ENCODE measurements around the gene GRM4. TPM values are rescaled to one million over a fixed set of nuclear protein-coding genes. Genes with fewer than 3 reads are reported as not detected.

The GRM4 gene
- total RNA-seq, 2 donors from 2014 or later, result 4.4 TPM; not detected in 1

DNA sequence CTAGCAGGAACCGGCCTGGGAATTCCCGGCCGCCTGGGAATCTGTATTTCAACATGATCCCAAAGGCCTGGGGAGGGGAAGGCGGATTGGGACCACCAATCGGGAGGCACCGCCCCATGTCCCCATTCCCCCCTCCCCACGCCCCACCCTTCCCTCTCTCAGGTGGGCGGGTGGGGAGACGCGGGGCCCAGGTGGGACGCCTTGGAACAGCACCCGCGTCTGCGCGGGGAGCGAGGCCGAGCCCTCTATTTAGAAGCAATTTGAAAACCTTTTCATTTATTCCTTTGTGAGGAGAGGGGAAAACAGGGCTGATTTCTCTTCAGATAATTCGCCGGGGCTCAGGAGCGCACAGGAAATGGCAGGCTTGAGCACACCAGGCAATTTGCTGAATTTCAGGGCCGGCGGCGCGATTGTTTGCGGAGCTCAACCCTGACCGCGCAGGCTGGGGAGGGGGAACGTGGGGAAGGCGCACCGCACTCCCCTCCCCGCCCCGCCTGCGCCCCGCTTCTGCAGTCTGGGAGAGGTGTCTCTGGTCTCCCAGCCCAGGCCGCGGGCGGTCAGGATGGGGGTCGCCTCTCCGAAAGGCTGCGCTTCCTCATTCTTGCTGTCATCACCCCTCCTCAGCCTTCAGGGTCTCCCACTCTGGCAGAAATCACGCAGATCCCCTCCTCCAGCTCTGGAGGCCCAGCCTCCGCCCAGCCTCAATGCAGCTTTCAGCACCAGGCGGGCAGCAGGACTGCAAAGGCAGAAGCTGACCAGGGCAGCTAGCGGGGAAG lies 170.0 kb downstream of the GRM4 start:
- WGBS, result 41% methylated on average over 41 of the region's 44 CpGs
- Histone ChIP-seq H3K27ac (no peak overlapping the region), H3K27me3 (replicated peaks; ENCODE audit: insufficient read depth) (no peaks in the 10 kb centered on the region), H3K9me3 (no peaks in the 10 kb centered on the region), H3K4me1 (replicated peaks) (no peaks in the 10 kb centered on the region), H3K4me3 (no peak overlapping the region), H3K36me3 (no peaks in the 10 kb centered on the region)
- intact Hi-C loops (cut with DNase I), result no loop called here
- TF ChIP-seq, protein P1, sequence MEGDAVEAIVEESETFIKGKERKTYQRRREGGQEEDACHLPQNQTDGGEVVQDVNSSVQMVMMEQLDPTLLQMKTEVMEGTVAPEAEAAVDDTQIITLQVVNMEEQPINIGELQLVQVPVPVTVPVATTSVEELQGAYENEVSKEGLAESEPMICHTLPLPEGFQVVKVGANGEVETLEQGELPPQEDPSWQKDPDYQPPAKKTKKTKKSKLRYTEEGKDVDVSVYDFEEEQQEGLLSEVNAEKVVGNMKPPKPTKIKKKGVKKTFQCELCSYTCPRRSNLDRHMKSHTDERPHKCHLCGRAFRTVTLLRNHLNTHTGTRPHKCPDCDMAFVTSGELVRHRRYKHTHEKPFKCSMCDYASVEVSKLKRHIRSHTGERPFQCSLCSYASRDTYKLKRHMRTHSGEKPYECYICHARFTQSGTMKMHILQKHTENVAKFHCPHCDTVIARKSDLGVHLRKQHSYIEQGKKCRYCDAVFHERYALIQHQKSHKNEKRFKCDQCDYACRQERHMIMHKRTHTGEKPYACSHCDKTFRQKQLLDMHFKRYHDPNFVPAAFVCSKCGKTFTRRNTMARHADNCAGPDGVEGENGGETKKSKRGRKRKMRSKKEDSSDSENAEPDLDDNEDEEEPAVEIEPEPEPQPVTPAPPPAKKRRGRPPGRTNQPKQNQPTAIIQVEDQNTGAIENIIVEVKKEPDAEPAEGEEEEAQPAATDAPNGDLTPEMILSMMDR (IDR thresholded peaks at IDR 0.05), result no peak
- no peak for TF ChIP-seq POLR2AphosphoS5 (IDR thresholded peaks at IDR 0.05)
- no peak for TF ChIP-seq POLR2A (IDR thresholded peaks at IDR 0.05)
- no peak for DNase-seq (ENCODE audit: low spot score)

DNA sequence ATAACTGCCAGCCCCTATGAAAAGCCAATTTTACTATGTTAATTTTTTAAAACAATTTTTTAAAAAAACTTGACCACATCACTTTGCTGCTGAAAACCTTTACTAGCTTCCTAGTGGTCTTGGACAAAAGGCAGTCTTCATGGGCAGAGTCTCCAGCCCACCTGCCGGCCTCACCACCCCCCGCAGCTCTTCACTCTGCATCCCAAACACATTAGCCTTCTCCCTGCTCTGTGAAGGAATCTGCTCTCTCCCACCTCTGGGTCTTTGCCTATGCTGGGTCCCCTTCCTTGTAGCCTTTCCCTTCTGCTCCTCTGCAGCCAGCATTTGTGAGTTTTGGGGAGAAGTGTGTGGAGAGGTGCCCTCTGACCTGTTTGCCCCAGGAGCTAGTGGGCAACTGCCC lies 171.4 kb downstream of the GRM4 start:
- TF ChIP-seq, protein P1 (IDR thresholded peaks at IDR 0.05), result no peak
- TF ChIP-seq POLR2A (IDR thresholded peaks at IDR 0.05) (no peak), POLR2AphosphoS5 (IDR thresholded peaks at IDR 0.05) (no peak)
- H3K4me1 ChIP-seq (replicated peaks), result no peaks in the 10 kb centered on the region
- DNase-seq (ENCODE audit: low spot score), result no peak
- no peak overlapping the region for H3K27ac ChIP-seq
- no peaks in the 10 kb centered on the region for H3K9me3 ChIP-seq
- WGBS, result 77% methylated on average over 2 of the region's 2 CpGs
- no peaks in the 10 kb centered on the region for H3K27me3 ChIP-seq (replicated peaks; ENCODE audit: insufficient read depth)
- H3K4me3 ChIP-seq, result no peak overlapping the region
- H3K36me3 ChIP-seq, result no peaks in the 10 kb centered on the region
- intact Hi-C loops (cut with DNase I), result no loop called here

DNA sequence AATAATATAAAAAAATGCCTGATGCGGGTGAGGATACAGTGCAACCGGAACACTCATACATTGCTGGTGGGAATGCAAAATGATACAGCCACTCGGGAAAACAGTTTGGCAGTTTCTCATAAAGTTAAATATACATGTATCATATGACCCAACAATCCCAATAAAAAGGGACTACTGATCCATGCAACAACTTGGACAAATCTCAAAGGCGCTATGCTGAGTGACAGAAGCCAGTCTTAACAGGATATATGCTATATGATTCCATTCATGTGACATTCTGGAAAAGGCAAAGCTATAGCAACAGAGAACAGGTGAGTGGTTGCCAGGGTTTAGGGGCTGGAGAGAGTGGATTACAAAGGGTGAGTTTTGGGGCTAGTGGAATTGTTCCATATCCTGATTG lies 171.9 kb downstream of the GRM4 start:
- no peak overlapping the region for H3K4me3 ChIP-seq
- intact Hi-C loops (cut with DNase I), result no loop called here

DNA sequence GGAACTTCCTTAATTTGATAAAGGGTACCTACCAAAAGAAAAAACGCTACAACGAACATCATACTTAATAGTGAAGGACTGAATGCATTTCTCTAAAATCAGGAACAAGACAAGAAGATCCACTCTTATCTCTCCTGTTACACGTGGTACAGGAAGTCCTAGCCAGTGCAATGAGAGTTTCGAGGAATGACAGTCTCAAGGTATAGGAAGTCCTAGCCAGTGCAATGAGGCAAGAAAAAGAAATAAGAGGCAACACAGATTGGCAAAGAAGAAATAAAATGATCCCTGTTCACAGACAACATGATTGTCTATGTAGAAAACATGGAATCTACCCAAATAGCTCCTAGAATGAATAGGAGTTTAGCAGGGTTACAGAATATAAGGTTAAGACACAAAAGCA lies 174.3 kb downstream of the GRM4 start:
- no peak overlapping the region for H3K27ac ChIP-seq
- intact Hi-C loops (cut with DNase I), result no loop called here
- no peaks in the 10 kb centered on the region for H3K27me3 ChIP-seq (replicated peaks; ENCODE audit: insufficient read depth)
- no peaks in the 10 kb centered on the region for H3K36me3 ChIP-seq
- no peak overlapping the region for H3K4me3 ChIP-seq
- H3K9me3 ChIP-seq, result no peaks in the 10 kb centered on the region
- DNase-seq (ENCODE audit: low spot score), result no peak
- H3K4me1 ChIP-seq (replicated peaks), result no peaks in the 10 kb centered on the region
- no peak for TF ChIP-seq POLR2A (IDR thresholded peaks at IDR 0.05)
- no peak for TF ChIP-seq POLR2AphosphoS5 (IDR thresholded peaks at IDR 0.05)
- TF ChIP-seq, protein P1 (IDR thresholded peaks at IDR 0.05), result no peak
- 81% methylated on average over 4 of the region's 4 CpGs for WGBS

More for the DNA sequence above, 171.9 kb downstream of the GRM4 start:
- H3K27me3 ChIP-seq (replicated peaks; ENCODE audit: insufficient read depth), result no peaks in the 10 kb centered on the region
- no peak overlapping the region for H3K27ac ChIP-seq
- peak; percentile 63 for TF ChIP-seq POLR2AphosphoS5 (IDR thresholded peaks at IDR 0.05)
- TF ChIP-seq, protein P1 (IDR thresholded peaks at IDR 0.05), result no peak
- TF ChIP-seq POLR2A (IDR thresholded peaks at IDR 0.05), result no peak
- H3K4me1 ChIP-seq (replicated peaks), result no peaks in the 10 kb centered on the region
- no peaks in the 10 kb centered on the region for H3K36me3 ChIP-seq
- 48% methylated on average over 4 of the region's 4 CpGs for whole genome bisulfite sequencing
- H3K9me3 ChIP-seq, result no peaks in the 10 kb centered on the region
- DNase-seq (ENCODE audit: low spot score), result no peak

MicroRNA genes within 50 kb of the gene (microRNA counts, 767-probe panel; counts per million panel counts)
- microRNA hsa-miR-1275, result 0 to 431 counts per million in 2 donors

Small RNA genes within 50 kb of the gene (microRNA-seq; reads per million reads assigned to microRNA genes)
- gene MIR1275, result 0.25 reads per million

Small RNA genes within 50 kb of the gene (small RNA-seq; reads per million reads assigned to genes)
- 0 to 0.09 reads per million in 2 donors for gene MIR1275

Other genes starting within 250 kb of the GRM4 start
- gene HMGA1, start 90.8 kb upstream of the GRM4 start, total RNA-seq, result 100 to 1,000 TPM in 1 of 2 donors, 10 to 100 TPM in 1; 29.4 to 139 TPM
- gene SMIM29, start 102.9 kb upstream of the GRM4 start, total RNA-seq, result 10 to 100 TPM; 25.9 to 41.6 TPM
- 10 to 100 TPM; 28.9 to 30.8 TPM for gene NUDT3, start 246.6 kb upstream of the GRM4 start, total RNA-seq